Measurements from ENCODE around the gene ABCB10. TPM values are rescaled to one million over a fixed set of nuclear protein-coding genes. Genes with fewer than 3 reads are reported as not detected.
A peak's percentile ranks its signal among the peaks of the same experiment; 100 is the strongest.

Gene ABCB10
- total RNA-seq (ENCODE audit: unreplicated experiment) = 18.3 TPM
- long read RNA-seq, partial matches to known transcripts = 0 of 1 reads
- long read RNA-seq, other reads (novel, unspliced or antisense) = 1 of 1 reads

- DNase-seq (ENCODE audit: low spot score) = peak; percentile 99
- peak within 1 kb of the TSS; percentile 24 for H3K27ac Mint-ChIP-seq (ENCODE audit: unreplicated experiment)
- peaks cover 22% of the 10 kb centered on the region for H3K4me1 Mint-ChIP-seq (ENCODE audit: unreplicated experiment)
- peaks cover 4% of the 10 kb centered on the region for H3K27me3 Mint-ChIP-seq (ENCODE audit: unreplicated experiment)
- H3K36me3 Mint-ChIP-seq (ENCODE audit: low read depth, unreplicated experiment) = peaks cover 3% of the 10 kb centered on the region
- H3K9me3 Mint-ChIP-seq (ENCODE audit: unreplicated experiment) = no peaks in the 10 kb centered on the region
- H3K4me3 Mint-ChIP-seq (ENCODE audit: unreplicated experiment) = peak within 1 kb of the TSS; percentile 95
- TF ChIP-seq CTCF (IDR thresholded peaks at IDR 0.05; ENCODE audit: unreplicated experiment) = peak; percentile 87
These were observed at the start of gene ABCB10 for GRCh38 chr1:229558460-229559335. ABCB10 (minus strand) TSS chr1:229558707; CDS start chr1:229558652, 55 bp downstream.

- H3K36me3 Mint-ChIP-seq (ENCODE audit: low read depth, unreplicated experiment) = peaks cover 42% of the 10 kb centered on the region
These were observed 48.9 kb upstream of the ABCB10 start for GRCh38 chr1:229607370-229607769.

DNA sequence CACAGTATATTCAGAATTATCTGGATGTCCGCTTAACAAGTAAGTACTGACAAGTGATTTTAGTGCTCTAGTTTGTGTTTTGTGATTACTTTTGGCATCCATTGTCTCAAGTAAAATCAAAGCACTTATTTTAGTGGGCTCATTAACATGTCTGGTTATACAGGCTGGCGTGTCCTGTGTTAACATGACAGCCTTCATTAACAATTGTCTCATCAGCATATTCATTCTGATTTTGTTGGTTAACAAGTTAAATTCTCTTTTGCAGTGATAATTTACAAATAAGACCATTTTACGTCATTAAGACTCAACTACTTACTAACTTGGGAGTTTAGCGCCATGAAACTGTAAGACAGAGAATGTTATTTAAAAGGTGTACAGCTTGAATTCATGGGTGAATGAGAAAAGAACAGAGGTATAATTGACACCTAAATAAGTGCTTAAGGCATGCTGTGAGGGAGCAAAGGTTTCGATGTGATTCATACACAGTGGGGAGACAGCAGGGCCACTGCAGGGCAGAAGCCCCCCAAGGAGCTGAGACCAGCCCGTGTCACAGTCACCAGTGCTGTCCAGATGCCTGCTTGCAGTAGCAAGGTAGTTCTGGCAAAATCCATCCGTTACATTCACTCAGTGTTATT is 45.0 kb upstream of the ABCB10 start:
- Mint-ChIP-seq H3K36me3 (ENCODE audit: low read depth, unreplicated experiment) (peaks cover 29% of the 10 kb centered on the region), H3K27ac (ENCODE audit: unreplicated experiment) (no peak overlapping the region), H3K4me1 (ENCODE audit: unreplicated experiment) (peaks cover 24% of the 10 kb centered on the region), H3K27me3 (ENCODE audit: unreplicated experiment) (no peaks in the 10 kb centered on the region), H3K9me3 (ENCODE audit: unreplicated experiment) (no peaks in the 10 kb centered on the region), H3K4me3 (ENCODE audit: unreplicated experiment) (no peak overlapping the region)
- TF ChIP-seq CTCF (IDR thresholded peaks at IDR 0.05; ENCODE audit: unreplicated experiment) = no peak
- DNase-seq (ENCODE audit: low spot score) = no peak

More at GRCh38 chr1:229607370-229607769, 48.9 kb upstream of the ABCB10 start:
- no peaks in the 10 kb centered on the region for H3K9me3 Mint-ChIP-seq (ENCODE audit: unreplicated experiment)
- no peak overlapping the region for H3K4me3 Mint-ChIP-seq (ENCODE audit: unreplicated experiment)
- H3K27ac Mint-ChIP-seq (ENCODE audit: unreplicated experiment) = no peak overlapping the region
- H3K4me1 Mint-ChIP-seq (ENCODE audit: unreplicated experiment) = peaks cover 10% of the 10 kb centered on the region
- DNase-seq (ENCODE audit: low spot score) = no peak
- no peak for TF ChIP-seq CTCF (IDR thresholded peaks at IDR 0.05; ENCODE audit: unreplicated experiment)
- H3K27me3 Mint-ChIP-seq (ENCODE audit: unreplicated experiment) = no peaks in the 10 kb centered on the region

- peak overlapping the region; percentile 7 for H3K27ac Mint-ChIP-seq (ENCODE audit: unreplicated experiment)
- peaks cover 24% of the 10 kb centered on the region for H3K4me1 Mint-ChIP-seq (ENCODE audit: unreplicated experiment)
These were observed 41.7 kb upstream of the ABCB10 start for GRCh38 chr1:229600229-229600628.

More at GRCh38 chr1:229600229-229600628, 41.7 kb upstream of the ABCB10 start:
- H3K27me3 Mint-ChIP-seq (ENCODE audit: unreplicated experiment) = no peaks in the 10 kb centered on the region
- no peak overlapping the region for H3K4me3 Mint-ChIP-seq (ENCODE audit: unreplicated experiment)
- TF ChIP-seq CTCF (IDR thresholded peaks at IDR 0.05; ENCODE audit: unreplicated experiment) = no peak
- H3K9me3 Mint-ChIP-seq (ENCODE audit: unreplicated experiment) = no peaks in the 10 kb centered on the region
- peaks cover 25% of the 10 kb centered on the region for H3K36me3 Mint-ChIP-seq (ENCODE audit: low read depth, unreplicated experiment)
- DNase-seq (ENCODE audit: low spot score) = no peak

Measured in endothelial cell (in vitro differentiated cells).